HCT116 (cell line): ENCODE measurements around the gene SPEF2. TPM values are rescaled to one million over a fixed set of nuclear protein-coding genes. Genes with fewer than 3 reads are reported as not detected.

Experiments used
- ATAC-seq: fragments of 200-7000 bp; cut with Tn5 transposase; 2 replicates; pipeline ENCODE4 v1.9.1; 2020; ENCODE audit warnings: mild to moderate bottlenecking, moderate library complexity
- BruUV-seq: library from RNA; stranded (reverse); fragments of 400-500 nt; replicated peaks from 2 replicates; lab custom pipeline; 2021; lab: Mats Ljungman, UMichigan
- CTCF ChIA-PET: fragments of 300-600 bp; sonication (Branson Sonifier 250); formaldehyde crosslinking; loops from one replicate; lab custom pipeline; 2021; ENCODE audit warnings: antibody characterized with exemption; lab: Charles Lee
- POLR2A ChIA-PET: fragments of 300-600, 350-600 bp; sonication (Branson Sonifier 250); formaldehyde crosslinking; loops from one replicate; lab custom pipeline; 2021; ENCODE audit warnings: antibody characterized with exemption; lab: Charles Lee
- RAD21 ChIA-PET, 2 experiments: fragments of 300-600 bp; sonication (Branson Sonifier 250); formaldehyde crosslinking; loops; one replicate each; lab custom pipeline; 2023; ENCODE audit warnings: low total read pairs in 2 of 2; ENCODE audit not compliant: uncharacterized antibody in 2 of 2, unreplicated experiment in 2 of 2, low non-redundant PET in 1 of 2; lab: Charles Lee
- DNase-seq: peaks from one replicate; pipeline ENCODE4 v3.0.0-alpha.2; 2010; ENCODE audit warnings: low read depth, low spot score
- H2AFZ ChIP-seq: fragments of 200-600 bp; shearing (Covaris generic), sonication (generic); 2 replicates; pipeline ENCODE4 v1.6.1; 2017; ENCODE audit warnings: low read depth, mixed run types, mixed read lengths, antibody characterized with exemption, low read length; ENCODE audit not compliant: poor library complexity, severe bottlenecking
- H3K27ac ChIP-seq: 2 replicates; pipeline ENCODE4 v1.5.1; 2012; ENCODE audit warnings: low read depth, low read length
- H3K27me3 ChIP-seq: fragments of 200-600 bp; sonication (generic); 2 replicates; pipeline ENCODE4 v1.6.1; 2016; ENCODE audit warnings: mixed run types, low read length, mixed read lengths; ENCODE audit not compliant: insufficient read depth
- H3K36me3 ChIP-seq, 2 experiments: fragments of 200-500 bp in 1 of 2; fragments of 200-600 bp in 1 of 2; sonication (Bioruptor generic) in 1 of 2; sonication (generic) in 1 of 2; 2 replicates each; pipeline versions ENCODE4 v1.5.1 to v1.6.1; 2014 to 2016; ENCODE audit warnings: low read length in 2 of 2, inconsistent platforms in 1 of 2, mixed read lengths in 1 of 2, mixed run types in 1 of 2; ENCODE audit not compliant: insufficient read depth in 2 of 2, control insufficient read depth in 1 of 2
- H3K4me1 ChIP-seq, 2 experiments: fragments of 200-600 bp in 1 of 2; sonication (generic) in 1 of 2; 2 replicates each; pipeline versions ENCODE4 v1.5.1 to v1.6.1; 2012 to 2017; ENCODE audit warnings: low read length in 2 of 2, inconsistent platforms in 1 of 2, mild to moderate bottlenecking in 1 of 2, mixed read lengths in 1 of 2, mixed run types in 1 of 2, moderate library complexity in 1 of 2; ENCODE audit not compliant: insufficient read depth in 2 of 2, control insufficient read depth in 1 of 2
- H3K4me2 ChIP-seq: fragments of 200-600 bp; sonication (generic); 2 replicates; pipeline ENCODE4 v1.6.1; 2017; ENCODE audit warnings: mixed run types, low read length, mixed read lengths
- H3K4me3 ChIP-seq, 2 experiments: fragments of 200-600 bp in 1 of 2; sonication (generic) in 1 of 2; replicated peaks in 1 of 2; 2 replicates each; pipeline ENCODE4 v1.5.1; 2011 to 2016; ENCODE audit warnings: low read length in 2 of 2, control low read depth in 1 of 2, low read depth in 1 of 2, mild to moderate bottlenecking in 1 of 2, mixed read lengths in 1 of 2, mixed run types in 1 of 2
- H3K79me2 ChIP-seq: fragments of 200-600 bp; sonication (generic); 2 replicates; pipeline ENCODE4 v1.6.1; 2017; ENCODE audit warnings: mild to moderate bottlenecking, mixed run types, low read length, moderate library complexity, mixed read lengths; ENCODE audit not compliant: insufficient read depth
- H3K9ac ChIP-seq: fragments of 200-600 bp; sonication (generic); 2 replicates; pipeline ENCODE4 v1.6.1; 2016; ENCODE audit warnings: low read length, mixed read lengths
- H3K9me2 ChIP-seq: fragments of 200-600 bp; sonication (generic), shearing (Covaris generic); 2 replicates; pipeline ENCODE4 v1.6.1; 2017; ENCODE audit warnings: mixed run types, mild to moderate bottlenecking, moderate library complexity; ENCODE audit not compliant: insufficient read depth
- H3K9me3 ChIP-seq, 2 experiments: fragments of 200-500 bp in 1 of 2; fragments of 200-600 bp in 1 of 2; sonication (Bioruptor generic) in 1 of 2; sonication (generic) in 1 of 2; 2 replicates each; pipeline ENCODE4 v1.6.1; 2014 to 2017; ENCODE audit warnings: low read length in 2 of 2, mixed read lengths in 2 of 2, inconsistent platforms in 1 of 2, low read depth in 1 of 2, mild to moderate bottlenecking in 1 of 2, mixed run types in 1 of 2, moderate library complexity in 1 of 2; ENCODE audit not compliant: control insufficient read depth in 1 of 2, insufficient read depth in 1 of 2
- H4K20me1 ChIP-seq: fragments of 200-600 bp; sonication (generic), shearing (Covaris generic); 2 replicates; pipeline ENCODE4 v1.6.1; 2017; ENCODE audit warnings: mixed run types, mild to moderate bottlenecking, moderate library complexity; ENCODE audit not compliant: insufficient read depth
- CBX3 ChIP-seq: IDR thresholded peaks from 2 replicates; pipeline ENCODE4 v1.6.1; 2012; ENCODE audit warnings: low read depth
- CEBPB ChIP-seq: IDR thresholded peaks from 2 replicates; pipeline ENCODE4 v1.6.1; 2012; ENCODE audit warnings: low read depth
- CTCF ChIP-seq, 3 experiments: fragments of 200-600 bp in 1 of 3; sonication (generic) in 1 of 3; IDR thresholded peaks in 2 of 3; conservative IDR thresholded peaks in 1 of 3; 2 replicates each; pipeline ENCODE4 v1.5.1; 2012 to 2017; ENCODE audit warnings: low read depth in 2 of 3, low read length in 2 of 3, antibody characterized with exemption in 1 of 3, borderline replicate concordance in 1 of 3, control low read depth in 1 of 3, mild to moderate bottlenecking in 1 of 3, mixed read lengths in 1 of 3, mixed run types in 1 of 3, moderate library complexity in 1 of 3; ENCODE audit not compliant: insufficient read depth in 1 of 3
- EGR1 ChIP-seq: IDR thresholded peaks from 2 replicates; pipeline ENCODE4 v1.6.1; 2012; ENCODE audit warnings: low read depth
- FOSL1 ChIP-seq: IDR thresholded peaks from 2 replicates; pipeline ENCODE4 v1.6.1; 2012; ENCODE audit warnings: low read depth
- JUND ChIP-seq: IDR thresholded peaks from 2 replicates; pipeline ENCODE4 v1.6.1; 2012
- REST ChIP-seq: IDR thresholded peaks from 2 replicates; pipeline ENCODE4 v1.6.1; 2012; ENCODE audit warnings: low read depth
- SIN3A ChIP-seq: IDR thresholded peaks from 2 replicates; pipeline ENCODE4 v1.6.1; 2012; ENCODE audit warnings: low read depth
- SP1 ChIP-seq: IDR thresholded peaks from 2 replicates; pipeline ENCODE4 v1.6.1; 2012; ENCODE audit warnings: low read depth
- SRF ChIP-seq: IDR thresholded peaks from 2 replicates; pipeline ENCODE4 v1.6.1; 2012; ENCODE audit warnings: low read depth
- ZBTB33 ChIP-seq: IDR thresholded peaks from 2 replicates; pipeline ENCODE4 v1.6.1; 2011; ENCODE audit warnings: mild to moderate bottlenecking, low read length, moderate library complexity; ENCODE audit not compliant: insufficient replicate concordance; ENCODE audit errors: extremely low read depth
- ZFX ChIP-seq: fragments of 450-650 bp; IDR thresholded peaks from 2 replicates; pipeline ENCODE4 v1.6.1; 2017
- ZNF274 ChIP-seq: fragments of 200-500 bp; sonication (Bioruptor generic); IDR thresholded peaks from 2 replicates; pipeline ENCODE4 v1.6.1; 2014; ENCODE audit warnings: mild to moderate bottlenecking, low read depth, low read length, inconsistent platforms
- intact Hi-C: fragments of 100-400 bp; cut with micrococcal nuclease; formaldehyde crosslinking; loops from 2 replicates; pipeline ENCODE4 v1.10.0; 2022
- total RNA-seq: library from RNA; stranded (reverse); gene quantifications from one replicate; pipeline ENCODE4 v1.2.1, GENCODE V29; 2021; ENCODE audit not compliant: unreplicated experiment

Gene SPEF2
- total RNA-seq, 1 experiment from 2014 or later: 4.6 TPM

- intact Hi-C loops: no loop called here
- no peak for TF ChIP-seq ZBTB33
- no peak for TF ChIP-seq EGR1
- no peak for TF ChIP-seq REST
- TF ChIP-seq SP1: no peak
- no peak for TF ChIP-seq FOSL1
- no peak for TF ChIP-seq ZNF274
- no peak for TF ChIP-seq CEBPB
- TF ChIP-seq CTCF (IDR thresholded peaks at IDR 0.05 in 2 of 3, conservative IDR thresholded peaks at IDR 0.05 in 1 of 3; ENCODE audit: borderline replicate concordance in 1 of 3, insufficient read depth in 1 of 3, low read depth in 2 of 3, low read length in 2 of 3): no peak
- no peak for TF ChIP-seq SRF
- no peak for TF ChIP-seq ZFX
- no peak for TF ChIP-seq SIN3A
- no peak for TF ChIP-seq JUND
- TF ChIP-seq CBX3: no peak
- Histone ChIP-seq H3K27me3 (peaks cover 27% of the 10 kb centered on the region; the same call in 1 of the 2 replicates), H3K36me3 (no peaks in the 10 kb centered on the region), H4K20me1 (no peaks in the 10 kb centered on the region), H3K9me3 (no peaks in the 10 kb centered on the region), H3K9me2 (no peaks in the 10 kb centered on the region), H3K4me1 (no peaks in the 10 kb centered on the region), H2AFZ (no peak overlapping the region), H3K4me3 (no peak overlapping the region), H3K79me2 (no peaks in the 10 kb centered on the region), H3K27ac (no peak overlapping the region), H3K9ac (no peak overlapping the region), H3K4me2 (no peak overlapping the region)
- DNase-seq: no peak
- ChIA-PET RAD21 (no interaction called here), CTCF (no interaction called here), POLR2A (no interaction called here)
- ATAC-seq: no peak
- no TSS peak for BruUV-seq
Measured at GRCh38 chr5:35819668-35820067, 202.0 kb downstream of the SPEF2 start.
